KMS-11 (cell line): ENCODE measurements around the gene CDC37L1.

Source experiments
- H2AFZ ChIP-seq: fragments of 200-600 bp; sonication (generic); 2 replicates; pipeline ENCODE4 v1.6.1; 2016; ENCODE audit warnings: antibody characterized with exemption, mixed run types, low read depth
- H3K27ac ChIP-seq: fragments of 200-600 bp; sonication (generic); 2 replicates; pipeline ENCODE4 v1.6.1; 2016; ENCODE audit warnings: mild to moderate bottlenecking, mixed run types
- H3K27me3 ChIP-seq: fragments of 200-600 bp; sonication (generic); 2 replicates; pipeline ENCODE4 v1.6.1; 2017; ENCODE audit warnings: mild to moderate bottlenecking, low read depth, mixed run types, moderate library complexity; ENCODE audit not compliant: insufficient read depth
- H3K36me3 ChIP-seq: fragments of 200-600 bp; sonication (generic); 2 replicates; pipeline ENCODE4 v1.6.1; 2017; ENCODE audit warnings: mild to moderate bottlenecking, mixed run types; ENCODE audit not compliant: insufficient read depth
- H3K4me1 ChIP-seq: fragments of 200-600 bp; sonication (generic); 2 replicates; pipeline ENCODE4 v1.6.1; 2016; ENCODE audit warnings: mild to moderate bottlenecking, low read depth, mixed run types; ENCODE audit not compliant: poor library complexity, severe bottlenecking
- H3K4me2 ChIP-seq: fragments of 200-600 bp; sonication (generic); 2 replicates; pipeline ENCODE4 v1.7.0; 2016; ENCODE audit warnings: mild to moderate bottlenecking, mixed run types
- H3K4me3 ChIP-seq: fragments of 200-600 bp; sonication (generic); IDR thresholded peaks from 2 replicates; pipeline ENCODE4 v1.6.1; 2017; ENCODE audit warnings: low read depth, low read length, mixed read lengths; ENCODE audit not compliant: insufficient read depth
- H3K79me2 ChIP-seq: fragments of 200-600 bp; sonication (generic); 2 replicates; pipeline ENCODE4 v1.6.1; 2016; ENCODE audit warnings: low read depth, mixed run types; ENCODE audit not compliant: insufficient read depth
- H3K9ac ChIP-seq: fragments of 200-600 bp; sonication (generic); 2 replicates; pipeline ENCODE4 v1.6.1; 2016; ENCODE audit warnings: mild to moderate bottlenecking, mixed run types
- H4K20me1 ChIP-seq: fragments of 200-600 bp; sonication (generic); 2 replicates; pipeline ENCODE4 v1.6.1; 2016; ENCODE audit warnings: mild to moderate bottlenecking, mixed run types; ENCODE audit not compliant: insufficient read depth
- TF ChIP-seq, protein P1 (sequence below): fragments of 200-600 bp; sonication (generic); conservative IDR thresholded peaks from 2 replicates; pipeline ENCODE4 v1.6.1; 2017; ENCODE audit warnings: low read depth, mild to moderate bottlenecking, antibody characterized with exemption, low read length, moderate library complexity, mixed read lengths

The CDC37L1 gene

DNA sequence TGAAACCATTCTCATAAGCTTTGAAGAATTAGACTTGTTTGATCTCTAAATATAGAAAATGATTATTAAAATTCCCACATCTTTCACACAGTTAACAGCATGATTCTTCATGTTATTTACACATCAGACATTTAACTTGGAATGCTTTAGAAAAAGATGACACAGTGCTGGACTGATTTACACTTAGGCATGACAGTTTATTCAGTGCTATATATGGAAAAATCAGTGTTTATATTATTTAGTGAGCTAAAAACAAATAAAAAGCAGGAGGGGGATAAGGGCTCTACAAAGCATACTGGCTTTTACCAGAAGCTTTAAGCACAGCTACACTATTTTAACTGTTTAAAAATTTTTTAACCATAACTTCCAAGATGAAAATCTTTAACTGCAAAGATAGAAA lies 30.0 kb downstream of the CDC37L1 start:
- H3K79me2 ChIP-seq, result no peaks in the 10 kb centered on the region
- H3K4me3 ChIP-seq, result no peak overlapping the region
- no peaks in the 10 kb centered on the region; the same call in 1 of the 2 replicates for H3K36me3 ChIP-seq
- H2AFZ ChIP-seq, result no peak overlapping the region
- no peak overlapping the region for H3K9ac ChIP-seq
- no peaks in the 10 kb centered on the region for H3K4me1 ChIP-seq
- H4K20me1 ChIP-seq, result no peaks in the 10 kb centered on the region
- H3K27ac ChIP-seq, result no peak overlapping the region
- H3K27me3 ChIP-seq, result no peaks in the 10 kb centered on the region
- no peak overlapping the region for H3K4me2 ChIP-seq
- TF ChIP-seq, protein P1, sequence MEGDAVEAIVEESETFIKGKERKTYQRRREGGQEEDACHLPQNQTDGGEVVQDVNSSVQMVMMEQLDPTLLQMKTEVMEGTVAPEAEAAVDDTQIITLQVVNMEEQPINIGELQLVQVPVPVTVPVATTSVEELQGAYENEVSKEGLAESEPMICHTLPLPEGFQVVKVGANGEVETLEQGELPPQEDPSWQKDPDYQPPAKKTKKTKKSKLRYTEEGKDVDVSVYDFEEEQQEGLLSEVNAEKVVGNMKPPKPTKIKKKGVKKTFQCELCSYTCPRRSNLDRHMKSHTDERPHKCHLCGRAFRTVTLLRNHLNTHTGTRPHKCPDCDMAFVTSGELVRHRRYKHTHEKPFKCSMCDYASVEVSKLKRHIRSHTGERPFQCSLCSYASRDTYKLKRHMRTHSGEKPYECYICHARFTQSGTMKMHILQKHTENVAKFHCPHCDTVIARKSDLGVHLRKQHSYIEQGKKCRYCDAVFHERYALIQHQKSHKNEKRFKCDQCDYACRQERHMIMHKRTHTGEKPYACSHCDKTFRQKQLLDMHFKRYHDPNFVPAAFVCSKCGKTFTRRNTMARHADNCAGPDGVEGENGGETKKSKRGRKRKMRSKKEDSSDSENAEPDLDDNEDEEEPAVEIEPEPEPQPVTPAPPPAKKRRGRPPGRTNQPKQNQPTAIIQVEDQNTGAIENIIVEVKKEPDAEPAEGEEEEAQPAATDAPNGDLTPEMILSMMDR, result no peak

DNA sequence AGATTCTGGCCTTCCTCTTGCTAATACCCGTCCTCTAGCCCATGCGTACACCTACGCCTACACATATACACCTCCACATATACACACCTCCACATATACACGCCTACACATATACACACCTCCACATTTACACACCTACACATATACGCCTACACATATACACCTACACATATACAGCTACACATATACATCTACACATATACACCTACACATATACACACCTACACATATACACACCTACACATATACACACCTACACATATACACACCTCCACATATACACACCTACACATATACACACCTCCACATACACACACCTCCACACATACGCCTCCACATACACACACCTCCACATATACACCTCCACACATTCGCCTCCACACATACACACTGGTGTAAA lies 34.5 kb downstream of the CDC37L1 start:
- Histone ChIP-seq H3K27ac (no peak overlapping the region), H3K4me1 (no peaks in the 10 kb centered on the region)

DNA sequence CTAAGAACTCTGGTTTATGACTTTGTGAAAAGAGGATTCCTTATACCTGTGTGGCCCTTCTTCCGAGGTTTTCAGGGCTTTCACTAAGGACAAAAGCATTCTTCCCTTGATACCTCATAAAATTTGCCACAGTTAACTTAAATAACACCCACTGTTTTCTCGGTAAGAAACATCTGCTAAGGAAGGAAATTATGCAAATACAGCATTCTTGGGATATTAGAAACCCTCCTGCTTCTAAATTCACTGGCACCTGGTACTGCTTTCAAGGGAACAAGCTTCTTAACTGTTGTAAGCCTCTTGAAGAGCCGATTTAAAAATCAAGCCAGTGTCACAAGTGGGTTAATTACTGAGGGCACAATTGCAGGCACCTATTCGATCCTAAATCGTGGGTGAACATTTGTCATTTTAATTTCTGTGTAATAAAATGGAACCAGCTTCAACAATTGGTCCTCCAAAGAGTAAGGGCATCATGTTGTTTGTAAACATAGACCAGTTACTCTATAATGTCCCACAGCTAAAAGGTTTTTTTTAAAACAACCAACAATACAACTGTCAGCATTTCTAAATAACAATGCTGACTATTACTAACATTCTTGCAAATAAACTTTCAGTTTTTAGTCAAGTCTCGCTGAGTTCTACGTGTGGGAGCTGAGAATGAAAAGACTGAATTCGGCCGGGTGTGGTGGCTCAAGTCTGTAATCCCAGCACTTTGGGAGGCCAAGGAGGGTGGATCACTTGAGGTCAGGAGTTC lies 35.1 kb downstream of the CDC37L1 start:
- no peak overlapping the region for H3K27ac ChIP-seq
- no peak overlapping the region for H2AFZ ChIP-seq
- no peak overlapping the region for H3K4me3 ChIP-seq
- H3K79me2 ChIP-seq, result no peaks in the 10 kb centered on the region
- H3K4me1 ChIP-seq, result no peaks in the 10 kb centered on the region
- H3K27me3 ChIP-seq, result no peaks in the 10 kb centered on the region
- no peaks in the 10 kb centered on the region for H4K20me1 ChIP-seq
- TF ChIP-seq, protein P1, result no peak
- no peak overlapping the region for H3K9ac ChIP-seq
- H3K36me3 ChIP-seq, result peaks cover 6% of the 10 kb centered on the region; the same call in 1 of the 2 replicates
- H3K4me2 ChIP-seq, result no peak overlapping the region

More for the DNA sequence above, 34.5 kb downstream of the CDC37L1 start:
- no peaks in the 10 kb centered on the region for H3K79me2 ChIP-seq
- H3K4me2 ChIP-seq, result no peak overlapping the region
- no peak overlapping the region for H3K9ac ChIP-seq
- TF ChIP-seq, protein P1, result no peak
- no peaks in the 10 kb centered on the region for H3K27me3 ChIP-seq
- H3K36me3 ChIP-seq, result peaks cover 3% of the 10 kb centered on the region; the same call in 1 of the 2 replicates
- no peaks in the 10 kb centered on the region for H4K20me1 ChIP-seq
- H2AFZ ChIP-seq, result no peak overlapping the region
- no peak overlapping the region for H3K4me3 ChIP-seq

DNA sequence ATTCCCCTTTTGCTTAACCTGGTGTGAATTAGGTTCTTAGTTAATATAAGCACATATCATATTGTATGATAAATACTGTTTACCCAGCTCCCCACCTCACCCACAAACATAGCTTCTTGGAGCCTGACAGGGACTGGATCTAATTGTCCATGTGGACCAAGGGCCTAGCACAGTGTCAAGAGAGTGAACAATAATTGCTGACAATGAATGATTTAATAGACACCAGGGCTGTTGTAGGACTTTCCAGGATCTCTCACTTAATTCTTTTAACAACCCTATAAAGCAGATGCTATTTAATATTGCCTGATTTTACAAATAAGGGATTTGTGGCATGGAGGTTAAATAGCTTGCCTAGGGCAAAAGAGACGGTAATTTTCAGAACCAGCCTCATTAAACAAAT lies 36.8 kb downstream of the CDC37L1 start:
- H3K9ac ChIP-seq, result no peak overlapping the region
- H3K79me2 ChIP-seq, result no peaks in the 10 kb centered on the region
- H3K36me3 ChIP-seq, result peaks cover 6% of the 10 kb centered on the region; the same call in 1 of the 2 replicates
- H4K20me1 ChIP-seq, result no peaks in the 10 kb centered on the region
- H3K4me1 ChIP-seq, result no peaks in the 10 kb centered on the region
- H3K27ac ChIP-seq, result no peak overlapping the region
- no peak overlapping the region for H3K4me2 ChIP-seq
- no peak overlapping the region for H2AFZ ChIP-seq
- TF ChIP-seq, protein P1, result no peak
- H3K4me3 ChIP-seq, result no peak overlapping the region
- H3K27me3 ChIP-seq, result no peaks in the 10 kb centered on the region
